ENCODE data around the gene CPD.

- TF ChIP-seq CHD4 (IDR thresholded peaks at IDR 0.05; ENCODE audit: borderline replicate concordance) (no peak), CTCF (IDR thresholded peaks at IDR 0.05) (no peak), CEBPB (IDR thresholded peaks at IDR 0.05) (no peak), POLR2A (IDR thresholded peaks at IDR 0.05; ENCODE audit: low read length) (no peak), JUNB (IDR thresholded peaks at IDR 0.05) (no peak), MAX (IDR thresholded peaks at IDR 0.05) (no peak), NR3C1 (IDR thresholded peaks at IDR 0.05) (no peak), MAFK (IDR thresholded peaks at IDR 0.05; ENCODE audit: partially characterized antibody) (no peak), ESRRA (IDR thresholded peaks at IDR 0.05; ENCODE audit: borderline replicate concordance, low read length) (no peak), TP53 (CRISPR knock-in tag; IDR thresholded peaks at IDR 0.05) (no peak), EP300 (IDR thresholded peaks at IDR 0.05) (no peak)
Observed at GRCh38 chr17:30391534-30391933, 12.8 kb downstream of the CPD start.
